IMR-90 (cell line): ENCODE measurements around the gene HDAC5.
"Not testable (repeated sequence)": the region's sequence is repeated elsewhere in the genome, so short reads cannot be mapped to it uniquely, and the experiment has no call there.

Experiments
- BHLHE40 ChIP-seq: fragments of 150-350 bp; IDR thresholded peaks from 2 replicates; pipeline ENCODE4 v1.6.1; 2016; ENCODE audit warnings: mild to moderate bottlenecking, low read depth, low read length
- CEBPB ChIP-seq: IDR thresholded peaks from 2 replicates; pipeline ENCODE4 v1.6.1; 2012; ENCODE audit warnings: low read depth, low read length, improper control_type of control experiment
- CHD1 ChIP-seq: IDR thresholded peaks from 2 replicates; pipeline ENCODE4 v1.6.1; 2012; ENCODE audit warnings: low read depth, low read length, improper control_type of control experiment
- CTCF ChIP-seq: conservative IDR thresholded peaks from 2 replicates; pipeline ENCODE4 v1.5.1; 2012; ENCODE audit warnings: mild to moderate bottlenecking, low read depth, low read length, improper control_type of control experiment
- ELK1 ChIP-seq: fragments of 150-350 bp; IDR thresholded peaks from 2 replicates; pipeline ENCODE4 v1.6.1; 2016; ENCODE audit warnings: low read depth, mild to moderate bottlenecking, low read length, moderate library complexity, borderline replicate concordance
- MAZ ChIP-seq: IDR thresholded peaks from 2 replicates; pipeline ENCODE4 v1.6.1; 2012; ENCODE audit warnings: low read depth, mild to moderate bottlenecking, low read length, improper control_type of control experiment, moderate library complexity, borderline replicate concordance
- MXI1 ChIP-seq: IDR thresholded peaks from 2 replicates; pipeline ENCODE4 v1.6.1; 2012; ENCODE audit warnings: low read depth, mild to moderate bottlenecking, low read length, moderate library complexity, borderline replicate concordance
- NFE2L2 ChIP-seq: fragments of 150-350 bp; IDR thresholded peaks from 2 replicates; pipeline ENCODE4 v1.6.1; 2016; ENCODE audit warnings: low read depth, mild to moderate bottlenecking, low read length
- POLR2A ChIP-seq: IDR thresholded peaks from 2 replicates; pipeline ENCODE4 v1.6.1; 2012; ENCODE audit warnings: mild to moderate bottlenecking, low read depth, low read length
- RAD21 ChIP-seq: IDR thresholded peaks from 2 replicates; pipeline ENCODE4 v1.6.1; 2012; ENCODE audit warnings: low read length, improper control_type of control experiment
- RCOR1 ChIP-seq: IDR thresholded peaks from 2 replicates; pipeline ENCODE4 v1.6.1; 2012; ENCODE audit warnings: mild to moderate bottlenecking, low read length, improper control_type of control experiment; ENCODE audit not compliant: insufficient replicate concordance
- RFX5 ChIP-seq: IDR thresholded peaks from 2 replicates; pipeline ENCODE4 v1.8.0; 2012; ENCODE audit warnings: low read depth, mild to moderate bottlenecking, low read length, moderate library complexity
- SMC3 ChIP-seq: fragments of 150-350 bp; IDR thresholded peaks from 2 replicates; pipeline ENCODE4 v1.6.1; 2016; ENCODE audit warnings: low read depth, mild to moderate bottlenecking, antibody characterized with exemption, low read length, moderate library complexity
- USF2 ChIP-seq: fragments of 150-350 bp; IDR thresholded peaks from 2 replicates; pipeline ENCODE4 v1.6.1; 2017; ENCODE audit warnings: mild to moderate bottlenecking, antibody characterized with exemption, low read length, low read depth

DNA sequence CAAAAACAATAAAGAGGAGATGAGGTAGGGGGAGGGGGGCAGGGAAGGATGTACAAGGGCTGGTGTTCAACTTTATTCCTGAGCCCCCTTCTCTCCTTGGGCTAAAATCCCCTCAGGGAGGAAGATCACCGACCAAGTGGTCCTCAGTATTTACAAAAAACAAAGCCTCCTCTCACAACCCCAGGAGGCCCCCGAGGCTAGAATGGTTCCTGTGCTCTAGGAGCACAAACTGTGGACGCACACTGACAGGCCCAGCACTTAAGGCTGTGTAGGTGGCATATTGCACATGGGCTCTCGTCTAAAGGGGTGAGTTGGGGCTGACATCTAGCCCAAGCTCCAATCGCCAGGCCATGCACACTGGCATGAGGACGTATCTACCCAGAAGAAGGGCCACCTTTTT lies 21.6 kb downstream of the HDAC5 start:
- not testable (repeated sequence) for TF ChIP-seq CTCF, USF2, CHD1, MXI1, RFX5, POLR2A, NFE2L2, MAZ, CEBPB, ELK1, RAD21, RCOR1, SMC3, BHLHE40
